Large intestine (tissue), 3 donors: ENCODE data around the gene WBP2. TPM values are rescaled to one million over a fixed set of nuclear protein-coding genes. Genes with fewer than 3 reads are reported as not detected.

ENCODE experiments used
- DNase-seq, 2 donors: peaks; one replicate each; pipeline versions ENCODE4 v3.0.0 to v3.0.0-alpha.2; 2013
- H3K27ac ChIP-seq: one replicate; pipeline ENCODE4 v1.5.1; 2013; ENCODE audit warnings: low read length
- H3K27me3 ChIP-seq: 2 replicates; pipeline ENCODE4 v1.6.1; 2013; ENCODE audit warnings: low read length; ENCODE audit not compliant: control insufficient read depth, insufficient read depth
- H3K36me3 ChIP-seq: 2 replicates; pipeline ENCODE4 v1.6.1; 2013; ENCODE audit warnings: low read length; ENCODE audit not compliant: control insufficient read depth, insufficient read depth
- H3K4me1 ChIP-seq: one replicate; pipeline ENCODE4 v1.6.1; 2013; ENCODE audit warnings: low read length; ENCODE audit not compliant: control insufficient read depth, insufficient read depth
- H3K4me3 ChIP-seq: one replicate; pipeline ENCODE4 v1.5.1; 2013; ENCODE audit warnings: low read length
- H3K9me3 ChIP-seq: one replicate; pipeline ENCODE4 v1.6.1; 2013; ENCODE audit warnings: mild to moderate bottlenecking, low read depth, low read length, moderate library complexity; ENCODE audit not compliant: control insufficient read depth
- WGBS: methylation state at CpG from one replicate; pipeline ENCODE4 v1.1.5; 2013; ENCODE audit warnings: low lambda C conversion rate; ENCODE audit not compliant: insufficient coverage; 5-methylcytosine and 5-hydroxymethylcytosine counted together
- polyA plus RNA-seq: library from polyadenylated mRNA; unstranded; fragments of 120-200 nt; gene quantifications from one replicate; pipeline ENCODE4 v1.2.1, GENCODE V29; 2013

Gene WBP2
- polyA plus RNA-seq, 1 donor = 107 TPM

DNA sequence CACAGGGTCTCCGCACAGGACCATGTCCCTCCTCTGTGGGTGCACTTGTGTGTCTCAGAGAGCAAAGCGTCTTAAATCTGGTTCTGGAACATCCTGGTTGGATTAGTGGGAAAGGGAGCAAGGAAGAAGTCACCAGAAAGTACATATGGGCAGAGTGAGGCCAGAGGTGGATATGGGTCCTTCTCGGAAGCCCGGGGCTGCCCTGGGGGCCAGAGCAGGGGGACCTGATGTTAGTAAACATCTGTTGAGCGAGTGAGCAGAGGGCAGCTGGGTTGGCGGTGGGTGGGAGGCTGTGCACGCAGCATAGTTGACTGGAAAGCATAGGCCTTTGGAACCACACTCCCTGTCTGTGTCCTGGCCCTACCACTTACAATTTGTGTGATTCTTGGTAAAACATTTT, 33.6 kb downstream of the WBP2 start:
- Histone ChIP-seq H3K9me3 (peaks cover 3% of the 10 kb centered on the region), H3K4me1 (no peaks in the 10 kb centered on the region), H3K4me3 (no peak overlapping the region), H3K27me3 (no peaks in the 10 kb centered on the region), H3K27ac (no peak overlapping the region), H3K36me3 (peaks cover 95% of the 10 kb centered on the region)
- no CpG with 5 or more reads among the region's 7 CpGs for WGBS
- no peak for DNase-seq

DNA sequence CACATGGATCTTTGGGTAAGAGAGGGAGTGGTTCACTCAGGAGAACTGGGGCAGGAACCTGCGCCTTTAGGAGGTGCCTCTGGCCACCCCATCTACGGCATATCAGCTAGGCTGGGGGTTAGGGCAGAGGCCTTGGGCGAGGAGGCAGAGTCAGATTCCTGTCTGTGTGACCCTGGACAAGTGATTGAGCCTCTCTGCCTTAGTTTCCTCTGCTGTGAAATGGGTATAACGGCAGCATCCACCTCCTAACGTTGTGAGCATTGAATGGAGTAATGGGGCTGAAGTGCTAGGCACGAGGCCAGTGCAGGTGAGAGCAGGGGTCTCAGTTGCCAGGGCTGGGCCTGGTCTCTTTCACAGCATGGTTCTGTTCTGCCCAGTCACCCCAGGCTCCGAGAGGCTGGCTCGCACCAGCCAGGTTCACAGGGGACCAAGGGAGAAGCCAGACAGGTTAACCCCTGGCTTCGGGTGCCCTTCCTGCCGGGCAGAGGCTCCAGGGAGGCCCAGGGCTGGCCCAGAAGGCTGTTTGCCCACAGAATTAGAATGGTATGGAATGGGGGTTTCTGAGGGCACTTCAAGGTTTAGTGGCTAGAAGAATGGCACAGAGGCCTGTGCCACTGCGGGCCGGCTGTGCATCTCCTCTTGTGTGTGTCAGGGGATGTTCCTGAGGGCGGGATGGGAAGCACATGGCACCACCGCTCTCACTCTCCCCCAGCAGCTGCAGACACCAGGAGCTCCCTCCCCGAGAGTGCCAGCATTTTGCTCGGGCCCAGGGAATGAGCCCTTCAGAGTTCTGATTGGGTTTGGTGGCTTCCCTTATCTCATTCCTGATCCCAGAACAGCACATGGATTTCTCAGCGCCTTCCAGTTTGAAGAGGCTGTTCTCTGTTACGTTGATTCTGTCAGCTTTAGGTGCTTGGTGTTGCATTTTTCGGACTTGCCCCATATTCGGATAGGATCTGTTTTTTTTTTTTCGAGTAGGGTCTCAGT, 34.7 kb downstream of the WBP2 start:
- no peak overlapping the region for H3K27ac ChIP-seq
- peaks cover 94% of the 10 kb centered on the region for H3K36me3 ChIP-seq
- no CpG with 5 or more reads among the region's 21 CpGs for whole genome bisulfite sequencing
- peaks cover 3% of the 10 kb centered on the region for H3K9me3 ChIP-seq
- DNase-seq = no peak
- no peak overlapping the region for H3K4me3 ChIP-seq
- no peaks in the 10 kb centered on the region for H3K27me3 ChIP-seq
- no peaks in the 10 kb centered on the region for H3K4me1 ChIP-seq

DNA sequence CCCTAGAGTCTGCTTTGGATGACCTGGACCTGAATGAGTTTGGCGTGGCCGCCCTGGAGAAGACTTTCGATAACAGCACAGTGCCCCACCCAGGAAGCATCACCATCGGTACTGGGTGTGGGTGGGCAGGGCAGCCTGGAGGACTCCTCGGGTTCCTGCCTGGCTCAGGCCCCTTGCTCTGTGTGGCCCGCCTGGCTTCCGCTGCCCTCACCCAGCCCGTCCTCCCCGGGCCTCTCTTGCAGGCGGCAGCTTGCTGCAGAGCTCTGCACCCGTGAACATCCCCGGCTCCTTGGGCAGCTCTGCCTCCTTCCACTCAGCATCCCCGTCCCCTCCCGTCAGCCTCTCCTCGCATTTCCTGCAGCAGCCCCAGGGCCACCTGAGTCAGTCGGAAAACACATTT, 35.5 kb downstream of the WBP2 start:
- Histone ChIP-seq H3K4me1 (no peaks in the 10 kb centered on the region), H3K9me3 (peaks cover 3% of the 10 kb centered on the region), H3K36me3 (peaks cover 95% of the 10 kb centered on the region), H3K27me3 (no peaks in the 10 kb centered on the region), H3K4me3 (no peak overlapping the region), H3K27ac (no peak overlapping the region)
- no peak for DNase-seq
- WGBS = no CpG with 5 or more reads among the region's 16 CpGs

GRCh38 chr17:75819116-75819515, 36.0 kb downstream of the WBP2 start:
- no peaks in the 10 kb centered on the region for H3K27me3 ChIP-seq
- H3K4me1 ChIP-seq = no peaks in the 10 kb centered on the region
- peaks cover 94% of the 10 kb centered on the region for H3K36me3 ChIP-seq
- no CpG with 5 or more reads among the region's 7 CpGs for WGBS
- no peak overlapping the region for H3K4me3 ChIP-seq
- no peak for DNase-seq
- H3K9me3 ChIP-seq = peaks cover 3% of the 10 kb centered on the region
- no peak overlapping the region for H3K27ac ChIP-seq

DNA sequence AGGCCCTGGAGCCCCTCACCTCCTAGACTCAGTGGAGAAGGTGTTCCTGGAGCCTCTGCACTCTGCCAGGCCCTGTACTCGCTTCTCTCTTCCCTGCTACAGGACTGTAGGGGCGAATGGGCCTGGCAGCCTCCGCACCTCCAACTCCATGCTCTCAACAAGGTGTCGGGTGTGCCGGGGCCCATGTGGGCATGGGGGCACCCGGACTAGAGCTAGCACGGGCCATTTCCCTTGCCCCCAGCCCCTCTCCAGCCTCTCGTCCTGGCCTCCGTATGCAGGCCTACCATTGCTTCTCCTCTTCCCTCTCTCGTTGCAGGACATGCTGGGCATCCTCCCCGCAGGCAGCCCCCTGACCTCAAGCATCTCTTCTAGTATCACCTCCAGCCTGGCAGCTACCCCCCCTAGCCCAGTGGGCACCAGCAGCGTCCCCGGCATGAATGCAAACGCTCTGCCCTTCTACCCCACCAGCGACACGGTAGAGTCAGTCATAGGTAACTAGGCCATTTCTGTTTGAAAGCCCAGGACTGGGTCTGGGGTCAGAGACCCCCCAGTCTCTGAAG, 36.7 kb downstream of the WBP2 start:
- H3K4me1 ChIP-seq = no peaks in the 10 kb centered on the region
- H3K4me3 ChIP-seq = no peak overlapping the region
- WGBS = no CpG with 5 or more reads among the region's 16 CpGs
- H3K9me3 ChIP-seq = peaks cover 3% of the 10 kb centered on the region
- no peak overlapping the region for H3K27ac ChIP-seq
- H3K27me3 ChIP-seq = no peaks in the 10 kb centered on the region
- DNase-seq = no peak
- H3K36me3 ChIP-seq = peaks cover 94% of the 10 kb centered on the region

- Histone ChIP-seq H3K36me3 (peaks cover 94% of the 10 kb centered on the region), H3K4me1 (no peaks in the 10 kb centered on the region), H3K27me3 (no peaks in the 10 kb centered on the region), H3K27ac (no peak overlapping the region), H3K4me3 (no peak overlapping the region), H3K9me3 (no peaks in the 10 kb centered on the region)
- no CpG with 5 or more reads among the region's 6 CpGs for WGBS
- no peak for DNase-seq
Measured at GRCh38 chr17:75817571-75817970, 37.6 kb downstream of the WBP2 start.

GRCh38 chr17:75816693-75817092, 38.4 kb downstream of the WBP2 start:
- Histone ChIP-seq H3K36me3 (peaks cover 93% of the 10 kb centered on the region), H3K4me3 (no peak overlapping the region), H3K9me3 (no peaks in the 10 kb centered on the region), H3K27me3 (no peaks in the 10 kb centered on the region), H3K27ac (no peak overlapping the region), H3K4me1 (no peaks in the 10 kb centered on the region)
- DNase-seq = no peak
- no CpG with 5 or more reads among the region's 9 CpGs for WGBS

- Histone ChIP-seq H3K27ac (no peak overlapping the region), H3K36me3 (peaks cover 92% of the 10 kb centered on the region), H3K27me3 (no peaks in the 10 kb centered on the region), H3K4me3 (no peak overlapping the region), H3K4me1 (no peaks in the 10 kb centered on the region), H3K9me3 (no peaks in the 10 kb centered on the region)
- no CpG with 5 or more reads among the region's 3 CpGs for WGBS
- DNase-seq = no peak
Measured at GRCh38 chr17:75815399-75815798, 39.7 kb downstream of the WBP2 start.

DNA sequence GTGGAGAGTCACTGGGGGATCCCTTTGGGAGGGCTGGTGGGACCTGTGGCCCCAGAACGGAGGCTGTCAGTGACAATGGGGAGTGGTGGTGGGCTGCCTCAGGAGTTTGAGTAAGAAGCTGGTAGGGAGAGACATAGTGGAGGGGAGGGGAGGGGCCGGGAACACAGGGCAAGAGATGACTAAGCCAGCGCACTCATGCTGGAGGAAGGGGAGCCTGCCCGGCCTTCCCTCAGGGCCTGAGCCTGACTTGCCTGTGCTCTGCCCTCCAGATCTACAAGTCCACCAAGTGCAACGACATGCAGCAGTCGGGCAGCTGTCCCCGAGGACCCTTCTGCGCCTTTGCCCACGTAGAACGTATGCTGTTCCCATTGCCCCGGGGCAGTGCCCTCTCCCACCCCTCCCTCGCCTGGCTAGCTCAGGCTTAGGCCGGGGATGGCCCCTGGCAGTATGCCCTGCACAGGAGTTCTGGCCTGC, 40.2 kb downstream of the WBP2 start:
- Histone ChIP-seq H3K27me3 (no peaks in the 10 kb centered on the region), H3K9me3 (no peaks in the 10 kb centered on the region), H3K27ac (no peak overlapping the region), H3K4me1 (no peaks in the 10 kb centered on the region), H3K4me3 (no peak overlapping the region), H3K36me3 (peaks cover 92% of the 10 kb centered on the region)
- no CpG with 5 or more reads among the region's 13 CpGs for WGBS
- DNase-seq = no peak

DNA sequence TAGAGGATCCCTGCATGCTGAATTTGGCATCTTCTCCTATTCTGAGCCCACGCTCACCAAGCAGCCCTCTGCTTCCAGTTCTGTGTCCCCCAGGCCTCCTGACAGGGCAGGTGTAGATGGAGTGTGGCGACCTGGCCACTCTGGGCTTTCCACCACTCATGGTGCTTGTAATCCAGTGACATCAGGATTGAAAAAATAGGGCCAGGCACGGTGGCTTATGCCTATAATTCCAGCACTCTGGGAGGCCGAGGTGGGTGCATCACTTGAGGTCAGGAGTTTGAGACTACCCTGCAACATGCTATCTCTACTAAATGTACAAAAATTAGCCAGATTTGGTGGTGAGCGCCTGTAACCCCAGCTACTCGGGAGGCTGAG, 41.1 kb downstream of the WBP2 start:
- Histone ChIP-seq H3K9me3 (no peaks in the 10 kb centered on the region), H3K36me3 (peaks cover 89% of the 10 kb centered on the region), H3K4me1 (no peaks in the 10 kb centered on the region), H3K27ac (no peak overlapping the region), H3K4me3 (no peak overlapping the region), H3K27me3 (no peaks in the 10 kb centered on the region)
- no CpG with 5 or more reads among the region's 6 CpGs for WGBS
- no peak for DNase-seq
